Stimulated activated CD8-positive, alpha-beta memory T cell treated with anti-CD3 and anti-CD28 coated beads, Interleukin-15, amount 100 ng/mL, for 24 hours (primary cell): Measurements from ENCODE around the gene TBL1XR1.

Source experiments
- DNase-seq: peaks from one replicate; pipeline ENCODE4 v3.0.0-alpha.2; 2020; ENCODE audit warnings: low read depth

Gene TBL1XR1

DNA sequence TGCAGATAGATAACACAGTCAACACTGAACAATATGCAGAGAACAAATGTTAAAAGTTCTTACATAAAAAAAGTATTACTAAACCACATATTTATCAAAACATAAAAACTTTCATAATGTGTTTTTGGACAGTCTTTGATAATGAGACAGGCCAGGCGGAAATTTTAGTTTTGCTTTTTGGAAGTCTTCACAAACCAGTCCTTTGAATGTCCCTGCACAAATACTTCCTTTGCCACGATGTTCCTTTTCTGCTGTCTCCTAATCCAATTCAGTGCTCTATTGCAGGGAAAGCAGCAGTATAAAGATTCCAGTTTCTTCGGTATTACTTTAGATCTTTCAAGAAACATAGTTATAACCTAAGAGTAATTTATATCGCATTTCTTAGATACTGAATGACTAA, 135.9 kb downstream of the TBL1XR1 start:
- no peak for DNase-seq

DNA sequence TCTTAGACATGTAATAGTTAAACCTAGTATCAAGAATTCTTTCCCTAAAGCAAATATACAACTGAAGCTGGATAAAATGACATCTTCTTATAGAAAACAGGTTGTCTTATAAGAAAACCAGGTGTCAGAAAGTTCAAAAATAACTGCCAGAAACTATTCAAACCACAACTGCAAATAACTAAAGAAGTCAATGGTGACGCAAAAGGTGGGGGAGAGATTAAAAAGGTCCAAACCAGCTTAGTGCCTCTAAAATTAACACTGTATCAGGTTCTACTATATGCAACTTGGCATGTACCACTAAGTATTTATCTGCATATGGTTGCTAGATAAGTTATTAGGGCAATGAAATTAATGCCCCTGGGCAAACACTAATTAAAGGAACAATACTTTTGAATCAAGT, 136.8 kb downstream of the TBL1XR1 start:
- DNase-seq, result no peak

DNA sequence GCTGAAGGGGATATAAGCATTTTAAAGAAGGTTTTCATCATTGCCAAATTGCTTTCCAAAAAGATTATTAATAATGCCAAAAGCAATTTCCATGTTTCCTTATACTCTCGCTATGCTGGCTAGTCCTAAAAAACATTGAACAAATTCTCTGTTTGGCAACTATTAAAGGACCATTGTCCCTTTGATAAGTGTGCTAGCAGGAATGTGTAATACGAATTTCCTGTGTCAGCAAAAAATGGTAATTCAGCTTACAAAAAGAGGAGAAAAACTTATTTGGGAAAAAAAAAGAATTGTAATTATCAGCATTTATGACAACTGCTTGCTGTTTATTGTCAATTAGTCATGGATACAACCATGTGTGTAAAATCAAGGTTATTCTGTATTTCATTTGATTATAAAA, 138.6 kb downstream of the TBL1XR1 start:
- no peak for DNase-seq

DNA sequence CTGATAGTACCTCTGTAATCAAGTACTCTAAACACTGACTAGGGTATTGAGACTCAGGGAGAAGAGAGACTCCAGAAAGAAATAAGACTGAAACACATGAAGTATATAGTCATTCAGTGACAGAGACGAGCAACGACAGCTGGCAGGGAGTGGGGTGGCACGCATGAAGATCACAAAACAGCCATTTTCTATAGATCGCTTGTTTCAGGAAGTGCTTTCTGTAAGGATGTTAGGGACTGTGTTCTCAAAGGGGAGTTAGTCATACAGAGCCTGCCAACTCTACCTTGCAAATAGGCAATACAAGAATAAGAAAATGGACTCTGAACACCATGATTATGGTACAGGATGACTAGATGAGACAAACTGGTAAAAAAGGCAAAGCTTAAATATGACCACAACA, 139.5 kb downstream of the TBL1XR1 start:
- DNase-seq, result no peak

DNA sequence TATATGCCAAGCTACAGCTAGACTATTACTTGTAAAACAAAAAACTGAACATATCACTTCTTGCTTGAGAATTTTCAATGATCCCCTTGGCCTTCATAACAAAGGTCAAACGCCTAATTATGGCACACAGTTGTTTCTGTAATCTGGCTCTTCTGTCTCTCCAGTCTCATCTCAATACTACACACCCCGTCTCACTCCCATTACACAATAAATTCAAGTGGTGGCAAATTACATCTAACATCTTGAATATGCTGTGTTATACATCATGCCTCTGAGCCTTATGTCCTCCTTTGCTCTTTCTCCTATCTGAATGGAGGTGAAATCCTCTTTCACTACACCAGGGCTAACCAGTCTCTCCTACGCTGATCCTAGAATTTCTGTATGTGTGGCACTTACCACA, 140.4 kb downstream of the TBL1XR1 start:
- DNase-seq, result no peak

DNA sequence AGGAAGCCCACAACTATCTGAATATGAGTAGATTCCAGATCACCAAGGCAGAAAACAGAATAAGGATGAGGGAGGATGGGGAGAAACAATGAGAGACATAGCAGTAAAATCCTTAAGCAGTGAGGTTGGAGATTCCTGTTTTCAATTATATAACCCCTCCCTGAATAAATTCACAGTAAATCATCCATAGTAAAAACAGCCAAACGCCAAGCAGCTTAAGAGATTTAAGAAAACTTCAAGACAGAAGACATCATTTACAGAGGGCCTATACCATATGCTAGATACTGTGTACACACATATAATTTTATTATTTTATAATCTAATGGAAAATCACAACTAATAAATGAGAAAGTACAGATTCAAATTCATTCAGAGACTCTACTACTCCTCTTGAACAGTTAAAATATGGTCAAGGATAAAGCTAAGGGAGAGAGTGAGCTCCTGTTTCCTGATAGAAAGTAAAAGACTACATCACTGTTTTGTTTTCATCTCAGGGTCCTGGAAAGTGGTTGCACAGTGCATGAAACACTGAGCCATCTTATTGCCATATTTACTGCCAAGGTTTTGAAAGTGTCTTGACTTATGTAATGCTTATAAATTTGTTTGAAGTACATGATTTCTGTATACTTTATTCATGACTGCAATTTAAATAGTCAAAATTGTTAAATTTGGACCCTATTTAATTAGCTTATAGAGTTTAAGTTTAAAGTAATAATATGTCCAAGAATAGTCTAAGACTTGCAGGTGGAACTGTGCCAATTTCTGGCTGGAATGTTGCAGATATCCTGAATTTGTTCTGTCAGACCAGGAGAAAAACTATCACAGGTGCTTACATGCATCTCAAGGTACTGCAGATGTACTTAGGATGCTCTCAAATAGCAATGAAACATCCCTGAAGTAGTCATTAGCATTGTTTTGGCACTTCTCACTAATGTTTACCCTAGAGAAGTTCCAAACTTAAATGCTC, 141.4 kb downstream of the TBL1XR1 start:
- DNase-seq, result no peak

DNA sequence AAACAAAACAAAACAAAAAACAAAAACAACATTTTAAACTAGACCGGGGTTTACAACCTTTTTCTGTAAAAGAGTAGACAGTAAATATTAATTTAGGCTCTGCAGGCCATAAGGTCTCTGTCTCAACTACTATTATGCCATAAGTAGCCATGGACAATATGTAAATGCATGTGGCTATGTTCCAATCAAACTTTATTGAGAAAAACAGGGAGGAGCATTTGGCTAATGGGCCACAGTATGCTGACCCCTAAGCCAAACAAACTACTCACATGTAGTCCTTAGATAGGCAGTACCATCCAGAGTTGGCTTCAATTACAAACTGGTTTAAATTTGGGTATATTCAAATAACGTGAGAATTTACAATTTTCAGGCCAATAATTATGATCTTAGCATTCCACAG, 144.2 kb downstream of the TBL1XR1 start:
- DNase-seq, result no peak

DNA sequence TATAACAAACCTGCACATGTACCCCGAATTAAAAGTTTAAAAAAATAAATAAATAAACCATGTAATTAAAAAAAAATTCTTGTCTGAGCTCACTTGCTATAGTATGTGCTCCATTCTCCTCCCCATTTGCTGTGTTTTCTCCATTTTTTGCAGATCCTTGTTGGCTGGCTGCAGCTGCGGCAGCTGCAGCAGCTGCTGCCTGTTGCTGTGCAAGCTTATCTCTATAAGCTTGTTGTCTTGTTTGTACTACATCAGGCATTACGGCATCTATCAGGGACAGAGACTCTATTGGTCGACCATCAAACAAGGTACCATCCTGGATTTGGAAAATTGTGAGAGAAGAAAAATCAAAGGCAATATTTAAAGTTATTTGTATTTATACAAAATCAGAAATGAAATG, 145.9 kb downstream of the TBL1XR1 start:
- no peak for DNase-seq

DNA sequence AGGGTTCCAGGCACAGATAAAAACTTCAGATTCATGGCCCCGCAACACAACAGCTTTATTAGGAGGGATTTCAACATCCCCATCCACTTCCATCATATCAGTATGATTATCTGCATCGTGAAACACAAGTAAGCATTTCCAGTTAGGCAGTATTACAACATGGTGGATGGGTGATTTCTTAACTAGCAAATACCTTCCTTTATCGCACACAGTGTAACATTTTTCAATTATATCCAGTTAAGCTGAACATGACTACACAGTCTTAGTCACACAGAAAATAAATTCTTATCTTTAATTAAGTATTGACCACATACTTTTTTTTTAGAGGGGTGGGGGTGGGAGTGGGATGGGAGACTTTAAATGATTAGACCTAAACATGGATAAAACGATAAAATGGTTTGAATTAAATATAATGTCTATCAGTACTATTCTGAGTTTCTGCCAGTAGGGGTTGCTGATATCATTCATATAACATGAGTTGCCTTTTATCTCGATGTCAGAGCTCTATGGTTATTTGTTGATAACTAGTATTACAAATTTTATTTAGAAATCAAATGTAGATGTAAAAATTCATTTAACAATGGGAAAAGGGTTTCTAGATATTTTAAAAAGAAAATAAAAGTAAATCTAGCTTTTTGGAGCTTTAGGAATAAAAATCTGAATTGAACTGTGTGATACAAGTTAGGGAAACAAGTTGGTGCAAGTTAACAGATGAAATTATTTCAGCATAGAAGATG, 146.6 kb downstream of the TBL1XR1 start:
- no peak for DNase-seq

DNA sequence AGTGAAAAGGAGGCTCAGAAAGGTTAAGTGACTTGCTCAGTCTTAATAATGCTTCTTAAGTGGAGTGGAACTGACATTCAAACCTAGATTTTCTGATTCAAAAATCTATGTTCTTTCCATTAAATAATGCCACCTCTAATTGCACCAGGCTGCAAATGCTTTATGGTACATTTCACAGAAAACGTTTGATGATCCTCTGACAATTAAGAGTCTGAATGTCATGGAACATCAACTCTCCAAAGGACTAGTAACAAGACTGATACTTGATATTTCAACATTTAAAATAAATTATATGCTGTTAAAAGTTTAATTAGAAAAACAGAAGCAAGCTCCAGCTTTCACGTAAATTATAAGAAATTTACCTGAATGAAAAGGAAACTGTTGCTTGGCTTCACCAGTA, 151.5 kb downstream of the TBL1XR1 start:
- DNase-seq, result no peak

DNA sequence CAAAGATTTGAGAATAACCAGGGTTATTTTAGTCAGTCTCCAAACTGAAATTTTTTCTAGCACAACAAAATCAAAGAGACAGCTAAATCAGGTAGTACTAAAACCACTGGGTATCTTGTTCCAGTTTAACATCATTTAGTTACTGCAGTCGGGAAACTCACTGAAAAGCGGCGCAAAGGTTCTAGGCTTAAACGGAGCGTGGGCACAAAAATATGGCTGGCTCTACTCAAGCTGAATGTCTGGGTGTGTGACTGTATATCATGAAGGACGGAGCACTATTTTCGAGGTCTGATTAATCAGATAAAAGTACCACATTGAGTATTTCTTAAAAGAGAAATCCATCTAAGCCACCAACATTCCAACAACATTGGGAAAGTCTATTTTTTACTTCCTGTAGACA, 152.1 kb downstream of the TBL1XR1 start:
- DNase-seq, result no peak

DNA sequence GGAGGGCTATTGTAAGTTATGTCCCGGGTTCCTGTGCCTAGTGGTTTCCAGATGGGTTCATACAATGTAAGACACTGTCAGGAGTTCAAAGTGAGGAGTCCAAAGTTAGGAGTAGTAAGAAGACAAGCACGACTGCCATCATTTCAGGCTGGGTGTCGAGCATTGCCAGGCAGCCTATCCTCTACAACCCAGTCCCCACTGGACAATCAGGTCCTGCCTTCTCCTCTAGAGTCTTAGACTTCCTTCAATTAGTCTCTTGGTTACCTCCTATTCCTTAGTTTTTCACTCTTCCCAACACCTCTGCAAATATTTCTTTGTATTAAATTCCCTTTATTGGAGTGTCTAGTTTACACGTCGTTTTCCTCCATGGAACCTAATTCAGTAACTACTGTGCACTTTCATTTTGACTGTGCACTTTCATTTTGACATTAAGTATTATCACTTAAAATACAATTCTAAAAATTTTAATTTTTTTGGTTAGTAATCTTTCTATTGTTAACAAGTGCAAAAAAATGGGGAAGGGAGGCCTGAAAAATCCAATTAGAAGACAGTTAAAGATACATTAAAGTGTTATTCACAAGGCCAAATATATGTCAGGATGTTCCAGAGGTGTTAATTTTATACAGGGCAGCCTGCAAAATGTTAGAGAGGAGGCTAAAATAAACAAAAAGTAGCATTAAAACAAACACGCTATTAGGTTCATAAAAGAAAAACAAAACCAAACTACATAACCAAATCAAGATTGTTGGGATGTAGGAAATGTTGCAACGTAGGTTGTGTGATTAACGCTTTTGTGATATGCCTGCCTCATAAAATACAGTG, 155.3 kb downstream of the TBL1XR1 start:
- no peak for DNase-seq

DNA sequence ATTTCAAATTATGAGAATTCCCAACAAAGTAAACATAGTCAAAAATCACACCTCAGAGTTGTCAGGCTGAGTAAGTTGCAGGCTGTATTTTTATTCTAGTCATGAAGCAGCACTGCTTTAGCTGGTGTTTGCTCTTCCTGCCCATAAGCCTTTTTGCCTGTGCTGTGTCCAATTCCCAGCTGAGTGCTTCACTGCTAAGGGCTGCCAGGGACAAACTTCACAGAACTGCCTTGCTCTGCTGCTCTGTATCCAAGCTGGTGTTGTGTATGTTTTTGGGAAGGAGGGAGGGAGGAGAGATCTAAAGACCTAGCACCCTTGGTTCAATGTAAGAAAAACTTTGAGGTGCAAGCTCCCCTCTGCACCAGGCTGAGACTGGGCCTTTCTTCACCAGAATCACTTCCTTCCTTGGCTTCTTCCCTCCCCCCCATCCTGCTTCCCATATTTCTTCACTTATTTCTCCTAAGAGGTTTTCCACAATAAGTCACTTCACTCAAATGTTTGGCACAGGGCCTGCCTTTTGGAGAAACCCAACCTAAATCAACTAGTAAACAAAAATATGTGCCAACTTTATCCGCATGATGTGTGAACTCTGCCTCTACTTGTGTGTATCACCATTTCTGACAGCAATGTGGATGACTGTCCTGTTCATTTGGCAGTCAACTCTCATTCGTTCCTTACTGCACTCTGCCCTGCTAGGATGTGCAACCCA, 156.1 kb downstream of the TBL1XR1 start:
- DNase-seq, result no peak

DNA sequence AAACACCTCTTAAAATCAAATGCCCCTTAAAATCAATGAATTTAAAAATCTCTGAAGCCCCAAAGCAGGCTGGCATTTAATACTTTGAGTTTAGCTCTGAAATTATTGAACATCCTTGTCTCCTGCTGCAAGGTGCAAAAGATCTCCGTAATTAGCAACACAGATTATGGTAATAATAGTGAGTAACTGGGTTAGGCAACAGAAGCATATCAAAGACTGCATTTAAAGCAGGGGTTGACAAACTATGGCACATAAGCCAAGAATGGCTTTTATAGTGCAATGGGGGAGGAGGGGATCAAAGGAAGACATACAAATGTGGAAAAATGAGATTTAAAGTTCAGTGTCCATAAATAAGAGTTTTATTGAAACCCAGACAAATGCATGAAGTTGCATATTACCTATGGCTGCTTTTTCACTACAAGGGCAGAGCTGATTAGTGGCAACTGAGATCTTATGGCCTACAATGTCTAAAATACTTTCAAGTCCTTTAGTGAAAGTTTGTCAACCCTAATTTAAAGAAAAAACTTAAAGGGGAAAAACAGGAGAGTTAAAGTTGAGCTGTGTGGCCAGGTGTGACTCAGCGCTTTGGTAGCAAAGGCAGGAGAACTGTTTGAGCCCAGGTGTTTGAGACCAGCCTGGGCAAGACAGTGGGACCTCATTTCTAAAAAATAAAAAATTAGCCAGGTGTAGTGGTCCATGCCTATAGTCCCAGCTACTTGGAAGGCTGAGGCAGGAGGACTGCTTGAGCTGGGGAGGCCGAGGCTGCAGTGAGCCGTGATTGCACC, 157.6 kb downstream of the TBL1XR1 start:
- DNase-seq, result no peak

DNA sequence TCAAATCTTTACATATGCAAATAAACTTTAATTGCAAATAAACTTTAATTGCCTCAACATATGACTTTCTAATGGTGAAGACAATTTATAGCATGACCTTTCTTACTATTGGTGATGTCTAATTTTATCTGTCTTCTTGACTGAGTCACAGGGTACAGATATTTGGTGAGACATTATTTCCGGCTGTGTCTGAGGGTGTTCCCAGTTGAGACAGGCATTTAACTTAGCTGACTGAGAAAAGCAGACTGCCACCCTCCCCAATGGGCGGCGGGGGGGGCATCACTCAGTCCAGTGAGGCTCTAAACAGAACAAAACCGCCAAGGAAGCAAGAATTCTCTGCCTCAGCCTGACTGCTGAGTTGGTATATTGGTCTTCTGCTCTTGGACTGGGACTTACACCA, 160.0 kb downstream of the TBL1XR1 start:
- DNase-seq, result no peak

DNA sequence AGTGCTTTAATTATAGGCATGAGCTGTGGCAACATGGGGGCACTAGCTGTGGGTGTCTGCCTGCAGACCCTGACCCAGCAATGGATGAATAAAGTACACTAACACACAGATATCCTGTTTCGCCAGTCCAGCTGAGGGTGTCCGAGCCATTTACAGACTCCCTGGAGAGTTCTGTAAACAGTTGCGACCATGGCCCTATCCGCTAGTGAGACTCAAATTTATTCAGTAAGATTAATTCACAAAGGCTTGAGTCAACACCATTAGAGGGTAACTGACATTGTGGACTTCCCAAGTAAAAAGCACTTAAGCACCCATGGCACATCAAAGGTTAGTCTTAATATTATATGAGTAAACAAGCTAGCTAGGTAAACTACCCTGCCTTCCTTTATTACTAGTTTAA, 161.6 kb downstream of the TBL1XR1 start:
- DNase-seq, result no peak

DNA sequence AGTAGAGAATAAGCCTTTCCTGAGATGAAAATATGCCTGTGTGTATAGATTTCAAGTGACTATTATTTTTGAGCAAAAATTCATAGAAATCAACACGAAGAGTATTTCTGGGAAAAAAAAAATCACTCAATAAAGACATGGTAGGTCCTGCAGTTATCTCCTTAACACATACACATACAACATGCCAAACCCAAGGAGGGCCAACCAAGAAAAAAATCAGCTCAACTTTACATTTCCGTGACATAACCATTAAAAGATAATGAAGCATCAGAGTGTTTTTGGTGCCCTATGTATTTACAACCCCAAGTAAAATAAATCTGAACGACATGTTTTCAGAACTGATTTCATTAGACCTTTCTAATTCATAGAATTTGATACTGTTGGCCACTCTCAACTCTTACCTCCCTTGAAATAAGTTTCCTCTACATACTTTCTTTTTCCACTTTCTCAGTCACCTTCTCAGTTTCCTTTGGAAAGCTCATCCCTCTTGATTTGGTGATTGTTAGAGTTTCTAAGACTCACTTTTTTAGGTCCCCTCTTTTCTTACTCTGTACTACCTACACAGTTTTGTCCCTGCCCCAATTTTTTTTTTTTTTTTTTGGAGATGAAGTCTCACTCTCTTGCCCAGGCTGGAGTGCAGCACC, 162.3 kb downstream of the TBL1XR1 start:
- no peak for DNase-seq

DNA sequence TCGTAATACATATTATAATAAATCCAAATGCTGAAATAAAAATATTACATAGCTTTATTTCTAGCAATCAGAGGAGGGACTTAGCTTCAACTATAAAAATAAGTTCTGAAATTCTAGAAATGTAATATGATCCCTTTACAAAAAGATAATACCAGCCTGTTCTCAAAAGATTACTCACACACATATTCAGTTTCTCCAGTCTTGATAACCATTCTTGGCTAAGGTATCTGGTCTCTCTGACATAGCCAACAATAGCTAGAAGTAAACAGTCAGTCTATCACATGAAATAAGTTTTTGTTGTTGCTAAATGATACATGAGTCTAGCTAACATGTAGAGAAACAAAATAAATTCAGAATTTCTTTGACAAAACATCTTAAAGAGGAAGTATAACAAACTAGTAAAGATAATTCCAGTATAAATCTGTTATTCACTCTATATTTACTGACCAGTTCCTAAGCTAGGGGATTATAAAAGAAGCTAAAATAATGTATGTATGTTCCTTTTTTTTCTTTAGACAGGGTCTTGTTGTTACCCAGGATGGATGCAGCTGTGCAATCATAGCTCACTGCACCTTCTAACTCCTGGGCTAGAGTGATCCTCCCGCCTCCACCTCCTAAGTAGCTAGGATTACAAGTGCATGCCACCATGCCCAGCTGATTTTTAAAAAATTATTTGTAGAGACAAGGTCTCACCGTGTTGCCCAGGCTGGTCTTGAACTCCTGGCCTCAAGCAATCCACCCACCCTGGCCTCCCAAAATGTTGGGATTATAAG, 170.6 kb downstream of the TBL1XR1 start:
- no peak for DNase-seq

DNA sequence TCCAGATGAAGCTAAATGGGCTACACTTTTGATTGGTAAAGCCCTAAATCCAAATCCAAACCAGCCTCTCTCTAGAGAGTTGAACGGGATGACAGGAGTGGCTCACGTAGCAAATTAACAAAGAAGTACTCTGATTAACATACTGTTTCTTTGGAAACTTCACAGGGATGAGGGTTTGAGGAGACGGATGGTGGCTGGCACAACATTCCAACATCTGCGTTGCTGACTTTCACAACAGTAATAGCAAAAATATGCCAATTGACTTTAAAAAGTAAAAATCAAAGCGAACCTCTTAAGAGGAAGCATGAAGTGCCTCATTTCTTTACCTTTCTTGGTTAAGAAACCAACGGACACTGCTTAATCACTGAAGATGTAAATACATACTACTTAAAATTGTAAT, 181.4 kb downstream of the TBL1XR1 start:
- DNase-seq, result no peak
